ENCODE data around the gene USP5.

Gene USP5, protein sequence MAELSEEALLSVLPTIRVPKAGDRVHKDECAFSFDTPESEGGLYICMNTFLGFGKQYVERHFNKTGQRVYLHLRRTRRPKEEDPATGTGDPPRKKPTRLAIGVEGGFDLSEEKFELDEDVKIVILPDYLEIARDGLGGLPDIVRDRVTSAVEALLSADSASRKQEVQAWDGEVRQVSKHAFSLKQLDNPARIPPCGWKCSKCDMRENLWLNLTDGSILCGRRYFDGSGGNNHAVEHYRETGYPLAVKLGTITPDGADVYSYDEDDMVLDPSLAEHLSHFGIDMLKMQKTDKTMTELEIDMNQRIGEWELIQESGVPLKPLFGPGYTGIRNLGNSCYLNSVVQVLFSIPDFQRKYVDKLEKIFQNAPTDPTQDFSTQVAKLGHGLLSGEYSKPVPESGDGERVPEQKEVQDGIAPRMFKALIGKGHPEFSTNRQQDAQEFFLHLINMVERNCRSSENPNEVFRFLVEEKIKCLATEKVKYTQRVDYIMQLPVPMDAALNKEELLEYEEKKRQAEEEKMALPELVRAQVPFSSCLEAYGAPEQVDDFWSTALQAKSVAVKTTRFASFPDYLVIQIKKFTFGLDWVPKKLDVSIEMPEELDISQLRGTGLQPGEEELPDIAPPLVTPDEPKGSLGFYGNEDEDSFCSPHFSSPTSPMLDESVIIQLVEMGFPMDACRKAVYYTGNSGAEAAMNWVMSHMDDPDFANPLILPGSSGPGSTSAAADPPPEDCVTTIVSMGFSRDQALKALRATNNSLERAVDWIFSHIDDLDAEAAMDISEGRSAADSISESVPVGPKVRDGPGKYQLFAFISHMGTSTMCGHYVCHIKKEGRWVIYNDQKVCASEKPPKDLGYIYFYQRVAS

DNA sequence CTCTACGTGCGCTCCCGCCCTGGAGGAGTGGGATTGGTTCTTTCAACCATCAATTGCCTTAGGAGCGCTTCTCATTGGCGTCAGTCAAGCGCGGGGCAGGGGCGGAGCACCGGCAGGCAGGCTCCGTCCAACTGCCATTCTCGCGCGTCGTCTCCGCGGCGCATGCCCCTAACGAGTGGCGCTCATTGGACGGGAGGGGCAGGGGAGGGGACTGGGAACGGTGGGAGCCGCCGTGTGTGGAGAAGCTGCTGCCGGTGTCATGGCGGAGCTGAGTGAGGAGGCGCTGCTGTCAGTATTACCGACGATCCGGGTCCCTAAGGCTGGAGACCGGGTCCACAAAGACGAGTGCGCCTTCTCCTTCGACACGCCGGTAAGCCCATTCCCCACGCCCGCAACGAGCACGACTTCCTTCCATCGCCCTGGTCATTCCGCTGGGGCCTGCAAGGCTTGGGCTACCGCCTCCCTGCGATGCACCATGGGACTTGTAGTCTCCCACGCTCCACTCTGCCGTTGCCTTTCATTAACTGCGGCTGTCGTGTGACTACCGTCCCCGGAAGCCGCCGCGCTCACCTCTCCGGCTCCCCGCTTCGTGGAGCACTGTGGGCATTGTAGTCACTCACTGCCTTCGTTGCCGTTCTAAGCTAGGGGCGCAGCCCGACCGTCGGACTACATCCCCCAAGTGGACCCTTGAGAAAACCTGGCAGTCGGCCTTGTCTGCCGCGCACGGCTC is at the start of gene USP5:
Gene USP5, plus strand, starts transcription at position 230 of the 730 bp plus-strand sequence. Its CDS starts 30 bp downstream, at position 260.
- DNase-seq (ENCODE audit: low read depth in 2 of 2, low spot score in 1 of 2): peak; percentile 93 to 96

DNA sequence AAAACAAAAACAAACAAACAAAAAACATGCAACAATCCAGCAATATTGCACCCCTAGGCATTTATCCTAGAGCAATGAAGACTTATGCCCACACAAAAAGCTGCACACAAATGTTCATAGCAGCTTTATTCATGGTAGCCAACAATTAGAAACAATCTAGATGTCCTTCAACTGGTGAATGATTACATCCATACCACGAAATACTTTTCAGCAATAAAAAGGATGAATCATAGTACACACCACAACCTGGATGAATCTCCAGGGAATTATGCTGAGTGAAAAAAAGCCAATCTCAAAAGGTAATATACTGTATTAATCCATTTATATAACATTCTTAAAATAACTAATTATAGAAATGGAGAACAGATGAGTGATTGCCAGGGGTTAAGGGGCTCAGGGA is 44.8 kb upstream of the USP5 start:
- no peak for DNase-seq (ENCODE audit: low read depth in 2 of 2, low spot score in 1 of 2)

DNA sequence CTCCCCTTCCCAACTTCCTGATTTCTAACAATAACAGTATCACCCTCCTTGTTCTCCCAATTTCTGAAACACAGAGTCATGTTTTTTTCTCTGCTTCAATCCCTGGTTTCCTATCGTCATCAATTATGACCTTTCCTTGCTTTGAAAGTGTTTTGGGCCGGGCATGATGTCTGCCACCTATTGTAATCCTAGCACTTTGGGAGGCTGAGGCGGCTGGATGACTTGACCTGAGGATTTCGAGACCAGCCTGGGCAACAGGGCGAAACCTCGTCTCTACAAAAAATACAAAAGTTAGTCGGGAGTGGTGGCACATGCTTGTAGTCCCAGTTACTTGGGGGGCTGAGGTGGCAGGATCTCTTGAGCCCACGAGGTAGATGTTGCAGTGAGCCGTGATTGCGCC is 42.9 kb upstream of the USP5 start:
- DNase-seq (ENCODE audit: low read depth in 2 of 2, low spot score in 1 of 2): no peak

DNA sequence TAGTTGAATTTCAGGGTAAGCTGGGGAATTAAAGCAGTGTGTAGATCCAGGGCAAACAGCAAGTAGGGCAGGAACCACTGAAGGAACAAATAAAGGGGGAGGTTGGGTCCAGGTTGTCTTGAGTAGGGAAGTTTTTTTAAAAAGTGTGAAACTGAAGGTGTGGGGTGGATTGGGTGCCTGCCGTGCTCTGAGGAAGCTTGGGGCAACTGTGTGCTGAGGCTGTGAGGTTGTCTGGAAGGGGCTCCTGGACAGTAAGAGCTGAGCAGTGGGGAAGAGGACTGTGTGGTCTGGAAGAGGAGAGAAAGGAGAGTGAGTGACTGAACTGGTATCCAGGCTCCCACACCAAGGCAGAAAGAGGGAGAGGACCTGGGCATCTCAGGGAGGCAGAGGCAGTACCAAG is 41.2 kb upstream of the USP5 start:
- no peak for DNase-seq (ENCODE audit: low read depth in 2 of 2, low spot score in 1 of 2)

DNA sequence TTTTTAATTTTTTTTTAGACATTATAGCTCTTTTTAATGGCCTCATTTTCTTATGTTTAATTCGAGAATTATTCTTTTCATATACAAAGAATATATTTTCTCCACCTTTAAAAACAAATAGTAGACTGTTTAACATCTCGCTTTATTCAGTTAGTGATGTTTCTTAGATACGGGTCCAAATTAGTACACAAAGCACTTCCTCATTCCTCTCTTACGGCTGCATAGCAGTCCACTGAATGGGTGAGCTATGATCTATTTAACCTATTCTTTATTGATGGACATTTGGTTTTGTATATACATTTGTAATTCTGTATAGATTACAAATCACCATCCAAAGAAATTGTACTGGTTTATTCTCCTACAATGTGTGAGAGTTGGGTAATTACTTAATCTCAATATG is 38.6 kb upstream of the USP5 start:
- DNase-seq (ENCODE audit: low read depth in 2 of 2, low spot score in 1 of 2): no peak

DNA sequence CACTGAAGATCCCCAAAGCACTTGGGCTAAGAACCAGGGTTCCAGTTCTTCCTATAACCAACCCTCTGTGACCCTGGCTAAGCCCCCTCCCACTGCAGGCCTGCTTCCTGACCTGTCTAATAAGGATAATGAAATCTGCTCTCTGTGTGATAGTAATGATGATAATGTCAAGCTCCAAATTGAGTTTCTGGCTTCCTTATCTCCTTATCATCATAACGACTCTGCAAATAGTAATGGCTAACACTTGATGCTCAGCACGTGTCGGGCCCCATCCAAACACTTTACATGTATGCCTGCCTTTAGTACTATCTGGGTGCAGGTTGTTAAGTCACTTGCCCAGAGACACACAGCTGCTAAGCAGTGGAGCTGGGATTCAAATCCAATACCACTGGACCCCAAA is 35.4 kb upstream of the USP5 start:
- no peak for DNase-seq (ENCODE audit: low read depth in 2 of 2, low spot score in 1 of 2)

DNA sequence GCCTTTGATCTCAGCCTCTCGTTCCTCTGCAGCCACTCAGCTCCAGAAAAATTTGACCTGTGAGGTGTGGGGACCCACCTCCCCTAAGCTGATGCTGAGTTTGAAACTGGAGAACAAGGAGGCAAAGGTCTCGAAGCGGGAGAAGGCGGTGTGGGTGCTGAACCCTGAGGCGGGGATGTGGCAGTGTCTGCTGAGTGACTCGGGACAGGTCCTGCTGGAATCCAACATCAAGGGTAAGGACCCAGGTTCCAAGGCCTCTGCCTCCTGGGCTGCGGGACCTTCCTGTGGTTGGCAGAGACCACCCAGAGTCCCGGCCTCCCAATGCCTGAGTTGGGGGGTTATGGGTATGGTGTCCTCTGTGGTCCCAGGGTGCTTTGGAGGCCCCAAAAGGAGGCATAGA is 34.9 kb upstream of the USP5 start:
- no peak for DNase-seq (ENCODE audit: low read depth in 2 of 2, low spot score in 1 of 2)

DNA sequence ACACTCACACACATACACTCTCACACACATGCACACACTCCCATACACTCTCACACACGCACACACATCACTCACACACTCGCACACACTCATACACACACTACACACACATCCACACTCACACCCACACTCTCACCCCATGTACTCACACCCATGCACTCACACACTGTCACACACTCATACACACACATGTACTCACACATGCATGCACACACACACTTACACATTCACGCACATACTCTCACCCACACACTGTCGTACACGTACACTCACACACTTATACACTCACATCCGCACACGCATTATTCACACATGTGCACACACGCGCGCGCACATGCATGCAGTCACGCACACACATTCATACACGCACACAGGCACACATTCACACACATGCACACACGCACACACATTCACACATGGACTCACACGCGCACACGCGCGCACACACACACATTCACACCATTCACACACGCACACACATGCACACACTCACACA is 34.2 kb upstream of the USP5 start:
- no peak for DNase-seq (ENCODE audit: low read depth in 2 of 2, low spot score in 1 of 2)

DNA sequence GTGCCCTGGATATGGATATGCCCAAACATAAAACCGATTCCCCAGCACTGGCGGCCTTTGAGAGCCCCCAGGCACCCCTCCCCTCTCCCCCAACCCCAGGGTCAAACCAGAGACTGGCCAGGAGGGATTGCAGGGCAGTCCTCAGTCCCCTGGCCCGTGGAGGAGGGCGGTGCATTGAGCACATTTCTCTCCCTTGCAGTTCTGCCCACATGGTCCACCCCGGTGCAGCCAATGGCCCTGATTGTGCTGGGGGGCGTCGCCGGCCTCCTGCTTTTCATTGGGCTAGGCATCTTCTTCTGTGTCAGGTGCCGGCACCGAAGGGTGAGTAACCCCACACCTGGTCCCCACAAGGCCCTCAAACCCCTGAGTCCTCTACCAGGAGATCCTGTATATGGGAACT is 33.7 kb upstream of the USP5 start:
- DNase-seq (ENCODE audit: low read depth in 2 of 2, low spot score in 1 of 2): no peak

DNA sequence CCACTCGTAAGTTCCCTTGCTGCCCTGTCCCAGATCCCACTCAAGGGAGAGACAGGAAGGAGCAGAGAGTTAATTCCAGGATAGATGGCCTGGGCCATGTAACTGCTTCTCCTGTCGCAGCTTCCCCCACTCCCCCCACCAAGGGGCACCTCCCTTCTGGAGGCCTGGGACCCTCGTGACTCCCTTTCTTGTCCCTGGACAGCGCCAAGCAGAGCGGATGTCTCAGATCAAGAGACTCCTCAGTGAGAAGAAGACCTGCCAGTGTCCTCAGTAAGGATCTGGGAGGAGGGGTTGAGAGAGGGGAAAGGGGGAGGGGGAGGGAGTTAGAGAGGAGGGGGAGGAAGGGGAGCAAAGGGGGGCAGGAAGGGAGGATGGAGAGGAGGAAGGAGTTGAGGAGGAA is 33.3 kb upstream of the USP5 start:
- DNase-seq (ENCODE audit: low read depth in 2 of 2, low spot score in 1 of 2): no peak

DNA sequence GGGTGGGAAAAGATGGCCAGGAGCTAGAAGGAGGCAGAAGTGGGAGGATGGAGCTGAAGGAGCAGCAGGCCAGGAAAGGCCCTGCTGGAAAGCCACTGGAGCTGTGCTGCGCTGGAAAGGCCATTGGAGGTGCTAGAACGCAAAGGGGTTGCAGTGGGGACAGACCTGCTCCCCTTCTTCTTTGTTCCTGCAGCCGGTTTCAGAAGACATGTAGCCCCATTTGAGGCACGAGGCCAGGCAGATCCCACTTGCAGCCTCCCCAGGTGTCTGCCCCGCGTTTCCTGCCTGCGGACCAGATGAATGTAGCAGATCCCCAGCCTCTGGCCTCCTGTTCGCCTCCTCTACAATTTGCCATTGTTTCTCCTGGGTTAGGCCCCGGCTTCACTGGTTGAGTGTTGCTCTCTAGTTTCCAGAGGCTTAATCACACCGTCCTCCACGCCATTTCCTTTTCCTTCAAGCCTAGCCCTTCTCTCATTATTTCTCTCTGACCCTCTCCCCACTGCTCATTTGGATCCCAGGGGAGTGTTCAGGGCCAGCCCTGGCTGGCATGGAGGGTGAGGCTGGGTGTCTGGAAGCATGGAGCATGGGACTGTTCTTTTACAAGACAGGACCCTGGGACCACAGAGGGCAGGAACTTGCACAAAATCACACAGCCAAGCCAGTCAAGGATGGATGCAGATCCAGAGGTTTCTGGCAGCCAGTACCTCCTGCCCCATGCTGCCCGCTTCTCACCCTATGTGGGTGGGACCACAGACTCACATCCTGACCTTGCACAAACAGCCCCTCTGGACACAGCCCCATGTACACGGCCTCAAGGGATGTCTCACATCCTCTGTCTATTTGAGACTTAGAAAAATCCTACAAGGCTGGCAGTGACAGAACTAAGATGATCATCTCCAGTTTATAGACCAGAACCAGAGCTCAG is 32.6 kb upstream of the USP5 start:
- no peak for DNase-seq (ENCODE audit: low read depth in 2 of 2, low spot score in 1 of 2)

DNA sequence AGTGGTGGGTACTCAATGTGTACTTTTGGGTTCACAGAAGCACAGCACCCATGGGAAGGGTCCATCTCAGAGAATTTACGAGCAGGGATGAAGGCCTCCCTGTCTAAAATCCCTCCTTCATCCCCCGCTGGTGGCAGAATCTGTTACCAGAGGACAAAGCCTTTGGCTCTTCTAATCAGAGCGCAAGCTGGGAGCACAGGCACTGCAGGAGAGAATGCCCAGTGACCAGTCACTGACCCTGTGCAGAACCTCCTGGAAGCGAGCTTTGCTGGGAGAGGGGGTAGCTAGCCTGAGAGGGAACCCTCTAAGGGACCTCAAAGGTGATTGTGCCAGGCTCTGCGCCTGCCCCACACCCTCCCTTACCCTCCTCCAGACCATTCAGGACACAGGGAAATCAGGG is 31.8 kb upstream of the USP5 start:
- no peak for DNase-seq (ENCODE audit: low read depth in 2 of 2, low spot score in 1 of 2)

DNA sequence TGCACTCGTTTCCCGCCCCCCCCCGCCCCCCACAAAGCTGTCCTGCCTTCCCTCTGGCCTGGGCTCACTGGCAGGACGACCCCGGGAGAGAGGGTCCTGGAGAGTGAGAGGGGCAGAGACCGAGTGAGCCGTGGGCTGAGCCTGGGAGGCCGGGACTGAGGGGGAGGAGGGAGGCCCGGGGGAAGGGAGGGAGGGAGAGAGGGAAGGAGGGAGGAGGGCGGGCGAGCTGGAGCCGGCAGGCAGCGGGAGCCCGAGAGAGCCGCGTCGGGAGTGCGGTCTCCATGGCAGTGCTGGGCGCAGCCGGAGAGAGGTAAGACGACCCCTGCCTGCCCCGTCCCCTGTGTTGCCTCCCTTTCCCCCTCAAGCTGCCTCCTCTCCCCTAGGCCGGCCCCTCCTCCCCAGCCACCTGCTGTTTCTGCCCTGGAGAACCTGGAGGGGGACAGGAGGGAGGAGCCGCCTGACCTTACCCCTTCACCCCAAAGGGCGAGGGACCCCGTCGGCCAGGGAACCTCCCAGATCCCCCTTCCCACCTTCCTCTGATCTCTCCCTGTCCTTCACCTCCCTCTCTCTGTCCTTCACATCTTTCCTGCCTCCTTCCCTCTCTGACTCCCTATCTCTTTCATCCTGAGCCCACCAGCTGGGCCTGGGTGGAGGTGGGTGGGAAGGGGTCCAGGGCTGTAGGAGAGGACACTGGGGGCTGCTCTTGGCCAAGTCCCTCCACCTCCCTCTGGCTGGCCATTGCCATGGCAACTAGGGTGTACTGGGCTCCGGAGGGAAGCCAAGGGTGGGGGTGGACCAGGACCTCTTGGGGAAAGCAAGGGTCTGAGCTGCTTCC is 30.1 kb upstream of the USP5 start, which contains the start of gene GPR162:
Gene GPR162, plus strand, starts transcription at position 231 of the 835 bp plus-strand sequence. CDS start 2,078 bp downstream, outside the sequence.
- DNase-seq (ENCODE audit: low read depth in 2 of 2, low spot score in 1 of 2): no peak

DNA sequence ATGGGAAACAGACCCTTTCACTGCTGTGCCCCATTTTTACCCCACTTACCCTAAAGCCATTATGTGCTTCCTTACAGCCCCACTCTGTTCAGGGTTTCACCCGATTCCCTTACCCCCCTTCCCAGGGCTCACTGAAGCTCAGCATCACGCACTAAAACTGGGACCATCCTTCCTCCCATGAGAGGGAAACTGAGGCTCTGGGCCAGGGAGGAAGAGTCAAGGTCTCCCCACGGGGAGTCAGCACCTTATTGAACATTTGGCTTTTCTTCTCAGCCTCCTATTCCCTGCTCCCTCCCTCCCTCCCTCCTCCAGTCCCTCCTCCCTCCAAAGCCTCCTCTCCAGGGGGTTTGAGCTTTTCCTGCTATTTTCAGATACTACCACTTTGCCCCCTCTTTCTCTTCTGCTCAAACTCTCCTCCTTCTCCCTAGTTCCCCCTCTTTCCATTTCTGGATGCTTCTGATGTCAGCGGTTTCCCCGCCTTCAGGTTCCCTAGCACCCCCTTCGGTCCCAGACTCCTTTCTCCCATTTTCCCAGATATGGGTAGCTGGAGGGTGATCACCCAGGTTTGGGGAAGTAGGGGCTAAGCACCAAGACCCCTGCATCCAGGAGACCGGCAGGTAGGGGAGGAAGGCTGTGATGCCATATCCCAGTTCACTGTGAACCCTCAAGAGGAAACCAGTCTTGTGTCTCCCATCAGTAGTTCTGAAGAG is 29.4 kb upstream of the USP5 start:
- DNase-seq (ENCODE audit: low read depth in 2 of 2, low spot score in 1 of 2): no peak

DNA sequence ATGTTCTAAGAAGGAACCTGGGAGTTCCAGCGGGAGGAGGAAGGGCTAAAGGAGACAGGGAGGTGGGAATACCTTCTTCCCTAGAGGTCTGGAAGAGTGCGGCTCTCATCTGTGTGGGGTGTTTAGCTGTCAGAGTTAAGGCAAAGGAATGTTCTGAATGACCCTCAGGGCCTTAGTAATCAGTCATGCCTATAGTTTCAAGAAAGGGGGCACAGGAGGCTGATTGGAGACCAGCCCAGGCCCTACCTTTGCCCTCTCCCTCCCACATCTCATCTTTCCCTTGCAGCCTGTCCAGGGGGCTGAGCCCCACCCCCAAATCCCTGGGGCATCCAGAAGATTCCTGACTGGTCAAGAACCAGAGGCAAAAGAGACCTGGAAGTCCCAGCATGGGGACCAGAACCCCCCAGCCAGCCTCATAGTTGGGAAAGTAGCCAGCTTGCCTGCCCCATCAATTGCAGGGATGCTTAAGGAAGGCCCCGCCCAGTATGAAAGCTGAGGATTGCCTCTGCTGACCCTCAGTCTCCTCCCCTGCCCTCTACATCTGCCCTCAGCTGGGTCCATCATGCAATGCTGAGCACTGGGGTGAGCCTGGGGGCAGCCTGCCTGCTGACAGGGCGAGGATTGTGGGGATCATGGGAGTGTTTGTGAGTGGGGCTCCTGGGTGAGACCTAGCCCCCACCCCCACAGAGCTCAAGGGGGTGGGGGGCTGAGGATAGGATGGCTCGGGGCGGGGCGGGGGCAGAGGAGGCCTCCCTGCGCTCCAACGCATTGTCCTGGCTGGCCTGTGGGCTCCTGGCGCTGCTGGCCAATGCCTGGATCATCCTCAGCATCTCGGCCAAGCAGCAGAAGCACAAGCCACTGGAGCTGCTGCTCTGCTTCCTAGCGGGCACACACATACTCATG is 28.5 kb upstream of the USP5 start:
- no peak for DNase-seq (ENCODE audit: low read depth in 2 of 2, low spot score in 1 of 2)

DNA sequence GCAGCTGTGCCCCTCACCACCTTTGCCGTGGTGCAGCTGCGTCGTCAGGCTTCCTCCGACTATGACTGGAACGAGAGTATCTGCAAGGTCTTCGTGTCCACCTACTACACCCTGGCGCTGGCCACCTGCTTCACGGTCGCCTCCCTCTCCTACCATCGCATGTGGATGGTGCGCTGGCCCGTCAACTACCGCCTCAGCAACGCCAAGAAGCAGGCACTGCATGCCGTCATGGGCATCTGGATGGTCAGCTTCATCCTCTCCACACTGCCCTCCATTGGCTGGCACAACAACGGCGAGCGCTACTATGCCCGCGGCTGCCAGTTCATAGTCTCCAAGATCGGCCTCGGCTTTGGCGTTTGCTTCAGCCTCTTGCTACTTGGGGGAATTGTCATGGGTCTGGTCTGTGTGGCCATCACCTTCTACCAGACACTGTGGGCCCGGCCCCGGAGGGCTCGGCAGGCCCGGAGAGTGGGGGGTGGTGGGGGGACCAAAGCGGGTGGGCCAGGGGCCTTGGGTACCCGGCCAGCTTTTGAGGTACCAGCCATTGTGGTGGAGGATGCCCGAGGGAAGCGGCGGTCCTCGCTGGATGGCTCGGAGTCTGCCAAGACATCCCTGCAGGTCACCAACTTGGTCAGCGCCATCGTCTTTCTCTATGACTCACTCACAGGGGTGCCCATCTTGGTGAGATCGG is 27.7 kb upstream of the USP5 start:
- no peak for DNase-seq (ENCODE audit: low read depth in 2 of 2, low spot score in 1 of 2)

DNA sequence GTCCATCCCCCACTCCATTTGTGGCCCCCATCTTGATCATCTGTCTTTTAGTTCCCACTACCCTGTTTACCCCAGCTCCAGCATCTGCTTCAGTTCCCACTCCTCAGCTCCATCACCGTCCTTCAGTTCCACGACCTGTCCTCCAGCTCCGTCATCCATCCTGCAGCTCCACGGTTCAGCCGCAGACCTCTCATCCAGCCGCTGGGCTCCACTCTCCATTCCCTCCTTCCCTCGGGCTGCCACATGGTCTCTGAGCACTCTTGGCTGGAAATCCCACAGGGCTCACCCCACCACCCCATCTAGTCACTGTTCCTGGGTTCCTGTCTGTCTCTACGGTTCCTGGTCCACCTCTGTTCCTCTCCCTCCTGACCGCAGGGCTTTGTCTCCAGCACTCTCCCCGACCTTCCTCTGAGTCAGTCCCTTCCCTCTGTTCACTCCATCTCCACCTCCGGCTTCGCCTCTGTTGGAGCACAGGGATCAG is 27.0 kb upstream of the USP5 start:
- DNase-seq (ENCODE audit: low read depth in 2 of 2, low spot score in 1 of 2): no peak

All from stimulated activated CD8-positive, alpha-beta memory T cell treated with anti-CD3 and anti-CD28 coated beads, Interleukin-4, amount 100 ng/mL, for 1 hour (primary cell).